ENCODE measurements around the gene CAMK1D.

CAMK1D gene

GRCh38 chr10:12502526-12503274, 153.4 kb downstream of the CAMK1D start:
- no peaks in the 10 kb centered on the region for H3K9me3 ChIP-seq (ENCODE audit: control insufficient read depth, low read length)
- no peaks in the 10 kb centered on the region for H3K36me3 ChIP-seq (ENCODE audit: control insufficient read depth, insufficient read depth, low read length)
- no peak overlapping the region for H3K27ac ChIP-seq (ENCODE audit: insufficient read depth, low read depth, low read length, poor library complexity, severe bottlenecking)
- H3K27me3 ChIP-seq (ENCODE audit: control insufficient read depth, insufficient read depth, low read length, poor library complexity, severe bottlenecking): no peaks in the 10 kb centered on the region
- no peaks in the 10 kb centered on the region for H3K4me1 ChIP-seq (ENCODE audit: control insufficient read depth, insufficient read depth, low read length)
- 95% methylated on average over 19 of the region's 19 CpGs for whole genome bisulfite sequencing, 2 experiments
- no peak overlapping the region for H3K4me3 ChIP-seq (ENCODE audit: insufficient read depth, low read depth, low read length)

GRCh38 chr10:12503311-12503710, 154.0 kb downstream of the CAMK1D start:
- 85 to 87% methylated on average over 10 of the region's 10 CpGs for WGBS, 2 experiments
- Histone ChIP-seq H3K36me3 (ENCODE audit: control insufficient read depth, insufficient read depth, low read length) (no peaks in the 10 kb centered on the region), H3K4me1 (ENCODE audit: control insufficient read depth, insufficient read depth, low read length) (no peaks in the 10 kb centered on the region), H3K4me3 (ENCODE audit: insufficient read depth, low read depth, low read length) (no peak overlapping the region), H3K9me3 (ENCODE audit: control insufficient read depth, low read length) (no peaks in the 10 kb centered on the region), H3K27me3 (ENCODE audit: control insufficient read depth, insufficient read depth, low read length, poor library complexity, severe bottlenecking) (no peaks in the 10 kb centered on the region), H3K27ac (ENCODE audit: insufficient read depth, low read depth, low read length, poor library complexity, severe bottlenecking) (no peak overlapping the region)

GRCh38 chr10:12504176-12504575, 154.8 kb downstream of the CAMK1D start:
- Histone ChIP-seq H3K36me3 (ENCODE audit: control insufficient read depth, insufficient read depth, low read length) (no peaks in the 10 kb centered on the region), H3K4me3 (ENCODE audit: insufficient read depth, low read depth, low read length) (no peak overlapping the region), H3K4me1 (ENCODE audit: control insufficient read depth, insufficient read depth, low read length) (no peaks in the 10 kb centered on the region), H3K27me3 (ENCODE audit: control insufficient read depth, insufficient read depth, low read length, poor library complexity, severe bottlenecking) (no peaks in the 10 kb centered on the region), H3K9me3 (ENCODE audit: control insufficient read depth, low read length) (no peaks in the 10 kb centered on the region), H3K27ac (ENCODE audit: insufficient read depth, low read depth, low read length, poor library complexity, severe bottlenecking) (no peak overlapping the region)
- WGBS, 2 experiments: 90 to 94% methylated on average over 11 of the region's 11 CpGs

- Histone ChIP-seq H3K4me3 (ENCODE audit: insufficient read depth, low read depth, low read length) (no peak overlapping the region), H3K27ac (ENCODE audit: insufficient read depth, low read depth, low read length, poor library complexity, severe bottlenecking) (no peak overlapping the region), H3K36me3 (ENCODE audit: control insufficient read depth, insufficient read depth, low read length) (no peaks in the 10 kb centered on the region), H3K9me3 (ENCODE audit: control insufficient read depth, low read length) (no peaks in the 10 kb centered on the region), H3K4me1 (ENCODE audit: control insufficient read depth, insufficient read depth, low read length) (no peaks in the 10 kb centered on the region), H3K27me3 (ENCODE audit: control insufficient read depth, insufficient read depth, low read length, poor library complexity, severe bottlenecking) (no peaks in the 10 kb centered on the region)
- WGBS, 2 experiments: 93% methylated on average over 10 of the region's 10 CpGs
Measured at GRCh38 chr10:12504628-12505027, 155.3 kb downstream of the CAMK1D start.

- no peaks in the 10 kb centered on the region for H3K36me3 ChIP-seq (ENCODE audit: control insufficient read depth, insufficient read depth, low read length)
- H3K4me3 ChIP-seq (ENCODE audit: insufficient read depth, low read depth, low read length): no peak overlapping the region
- no peak overlapping the region for H3K27ac ChIP-seq (ENCODE audit: insufficient read depth, low read depth, low read length, poor library complexity, severe bottlenecking)
- no peaks in the 10 kb centered on the region for H3K9me3 ChIP-seq (ENCODE audit: control insufficient read depth, low read length)
- no peaks in the 10 kb centered on the region for H3K27me3 ChIP-seq (ENCODE audit: control insufficient read depth, insufficient read depth, low read length, poor library complexity, severe bottlenecking)
- no peaks in the 10 kb centered on the region for H3K4me1 ChIP-seq (ENCODE audit: control insufficient read depth, insufficient read depth, low read length)
- WGBS, 2 experiments: 92 to 94% methylated on average over 6 of the region's 6 CpGs
Measured at GRCh38 chr10:12505683-12506082, 156.3 kb downstream of the CAMK1D start.

GRCh38 chr10:12507165-12507850, 158.0 kb downstream of the CAMK1D start:
- no peaks in the 10 kb centered on the region for H3K4me1 ChIP-seq (ENCODE audit: control insufficient read depth, insufficient read depth, low read length)
- no peaks in the 10 kb centered on the region for H3K9me3 ChIP-seq (ENCODE audit: control insufficient read depth, low read length)
- WGBS, 2 experiments: 84 to 89% methylated on average over 10 of the region's 10 CpGs
- H3K27me3 ChIP-seq (ENCODE audit: control insufficient read depth, insufficient read depth, low read length, poor library complexity, severe bottlenecking): no peaks in the 10 kb centered on the region
- no peak overlapping the region for H3K27ac ChIP-seq (ENCODE audit: insufficient read depth, low read depth, low read length, poor library complexity, severe bottlenecking)
- H3K36me3 ChIP-seq (ENCODE audit: control insufficient read depth, insufficient read depth, low read length): no peaks in the 10 kb centered on the region
- H3K4me3 ChIP-seq (ENCODE audit: insufficient read depth, low read depth, low read length): no peak overlapping the region

GRCh38 chr10:12508165-12508564, 158.8 kb downstream of the CAMK1D start:
- no peaks in the 10 kb centered on the region for H3K27me3 ChIP-seq (ENCODE audit: control insufficient read depth, insufficient read depth, low read length, poor library complexity, severe bottlenecking)
- no peaks in the 10 kb centered on the region for H3K36me3 ChIP-seq (ENCODE audit: control insufficient read depth, insufficient read depth, low read length)
- no peaks in the 10 kb centered on the region for H3K4me1 ChIP-seq (ENCODE audit: control insufficient read depth, insufficient read depth, low read length)
- no peaks in the 10 kb centered on the region for H3K9me3 ChIP-seq (ENCODE audit: control insufficient read depth, low read length)
- 96 to 97% methylated on average over 5 of the region's 5 CpGs for WGBS, 2 experiments
- no peak overlapping the region for H3K27ac ChIP-seq (ENCODE audit: insufficient read depth, low read depth, low read length, poor library complexity, severe bottlenecking)
- no peak overlapping the region for H3K4me3 ChIP-seq (ENCODE audit: insufficient read depth, low read depth, low read length)

GRCh38 chr10:12509016-12509793, 159.9 kb downstream of the CAMK1D start:
- Histone ChIP-seq H3K27ac (ENCODE audit: insufficient read depth, low read depth, low read length, poor library complexity, severe bottlenecking) (no peak overlapping the region), H3K27me3 (ENCODE audit: control insufficient read depth, insufficient read depth, low read length, poor library complexity, severe bottlenecking) (no peaks in the 10 kb centered on the region), H3K4me3 (ENCODE audit: insufficient read depth, low read depth, low read length) (no peak overlapping the region), H3K9me3 (ENCODE audit: control insufficient read depth, low read length) (no peaks in the 10 kb centered on the region), H3K36me3 (ENCODE audit: control insufficient read depth, insufficient read depth, low read length) (no peaks in the 10 kb centered on the region), H3K4me1 (ENCODE audit: control insufficient read depth, insufficient read depth, low read length) (no peaks in the 10 kb centered on the region)
- WGBS, 2 experiments: 92 to 93% methylated on average over 5 of the region's 5 CpGs

- Histone ChIP-seq H3K9me3 (ENCODE audit: control insufficient read depth, low read length) (no peaks in the 10 kb centered on the region), H3K36me3 (ENCODE audit: control insufficient read depth, insufficient read depth, low read length) (no peaks in the 10 kb centered on the region), H3K27me3 (ENCODE audit: control insufficient read depth, insufficient read depth, low read length, poor library complexity, severe bottlenecking) (no peaks in the 10 kb centered on the region), H3K4me3 (ENCODE audit: insufficient read depth, low read depth, low read length) (no peak overlapping the region), H3K4me1 (ENCODE audit: control insufficient read depth, insufficient read depth, low read length) (no peaks in the 10 kb centered on the region), H3K27ac (ENCODE audit: insufficient read depth, low read depth, low read length, poor library complexity, severe bottlenecking) (no peak overlapping the region)
- 87 to 93% methylated on average over 2 of the region's 2 CpGs for WGBS, 2 experiments
Measured at GRCh38 chr10:12509794-12510100, 160.4 kb downstream of the CAMK1D start.

- Histone ChIP-seq H3K9me3 (ENCODE audit: control insufficient read depth, low read length) (no peaks in the 10 kb centered on the region), H3K4me1 (ENCODE audit: control insufficient read depth, insufficient read depth, low read length) (no peaks in the 10 kb centered on the region), H3K4me3 (ENCODE audit: insufficient read depth, low read depth, low read length) (no peak overlapping the region), H3K27ac (ENCODE audit: insufficient read depth, low read depth, low read length, poor library complexity, severe bottlenecking) (no peak overlapping the region), H3K36me3 (ENCODE audit: control insufficient read depth, insufficient read depth, low read length) (no peaks in the 10 kb centered on the region), H3K27me3 (ENCODE audit: control insufficient read depth, insufficient read depth, low read length, poor library complexity, severe bottlenecking) (no peaks in the 10 kb centered on the region)
- WGBS, 2 experiments: 91 to 93% methylated on average over 8 of the region's 8 CpGs
Measured at GRCh38 chr10:12510501-12510941, 161.2 kb downstream of the CAMK1D start.
